ENCODE measurements around the gene FGF14.

Gene FGF14

DNA sequence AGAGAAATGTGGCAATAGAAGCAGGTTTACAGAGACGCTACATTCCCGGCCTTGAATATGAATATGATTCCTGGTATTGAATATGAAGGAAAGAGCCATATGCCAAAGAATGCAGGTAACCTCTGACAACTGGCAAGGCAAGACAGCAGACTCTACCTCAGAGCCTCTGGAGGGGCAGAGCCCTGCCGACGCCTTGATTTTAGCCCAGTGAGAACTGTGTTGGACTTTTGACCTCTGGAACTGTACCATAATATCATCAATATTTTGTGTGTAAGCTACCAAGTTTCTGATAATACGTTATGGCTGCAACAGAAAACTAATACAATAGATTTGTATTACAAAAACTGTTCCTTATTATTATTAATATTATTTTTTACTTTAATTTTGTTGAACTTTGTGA, 219.7 kb downstream of the FGF14 start:
- H3K4me3 ChIP-seq (ENCODE audit: low read depth, low read length) = no peak overlapping the region
- no peaks in the 10 kb centered on the region for H3K36me3 ChIP-seq (replicated peaks)
- no peaks in the 10 kb centered on the region for H3K27me3 ChIP-seq (replicated peaks)
- TF ChIP-seq, protein P1, sequence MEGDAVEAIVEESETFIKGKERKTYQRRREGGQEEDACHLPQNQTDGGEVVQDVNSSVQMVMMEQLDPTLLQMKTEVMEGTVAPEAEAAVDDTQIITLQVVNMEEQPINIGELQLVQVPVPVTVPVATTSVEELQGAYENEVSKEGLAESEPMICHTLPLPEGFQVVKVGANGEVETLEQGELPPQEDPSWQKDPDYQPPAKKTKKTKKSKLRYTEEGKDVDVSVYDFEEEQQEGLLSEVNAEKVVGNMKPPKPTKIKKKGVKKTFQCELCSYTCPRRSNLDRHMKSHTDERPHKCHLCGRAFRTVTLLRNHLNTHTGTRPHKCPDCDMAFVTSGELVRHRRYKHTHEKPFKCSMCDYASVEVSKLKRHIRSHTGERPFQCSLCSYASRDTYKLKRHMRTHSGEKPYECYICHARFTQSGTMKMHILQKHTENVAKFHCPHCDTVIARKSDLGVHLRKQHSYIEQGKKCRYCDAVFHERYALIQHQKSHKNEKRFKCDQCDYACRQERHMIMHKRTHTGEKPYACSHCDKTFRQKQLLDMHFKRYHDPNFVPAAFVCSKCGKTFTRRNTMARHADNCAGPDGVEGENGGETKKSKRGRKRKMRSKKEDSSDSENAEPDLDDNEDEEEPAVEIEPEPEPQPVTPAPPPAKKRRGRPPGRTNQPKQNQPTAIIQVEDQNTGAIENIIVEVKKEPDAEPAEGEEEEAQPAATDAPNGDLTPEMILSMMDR (IDR thresholded peaks at IDR 0.05; ENCODE audit: low read depth, low read length, missing control alignments) = no peak
- no peak for DNase-seq
- H3K27ac ChIP-seq = no peak overlapping the region
- in situ Hi-C loops (cut with HindIII; ENCODE audit: low pct_ligation_motif_present, low sequenced_read_pairs) = no loop called here

DNA sequence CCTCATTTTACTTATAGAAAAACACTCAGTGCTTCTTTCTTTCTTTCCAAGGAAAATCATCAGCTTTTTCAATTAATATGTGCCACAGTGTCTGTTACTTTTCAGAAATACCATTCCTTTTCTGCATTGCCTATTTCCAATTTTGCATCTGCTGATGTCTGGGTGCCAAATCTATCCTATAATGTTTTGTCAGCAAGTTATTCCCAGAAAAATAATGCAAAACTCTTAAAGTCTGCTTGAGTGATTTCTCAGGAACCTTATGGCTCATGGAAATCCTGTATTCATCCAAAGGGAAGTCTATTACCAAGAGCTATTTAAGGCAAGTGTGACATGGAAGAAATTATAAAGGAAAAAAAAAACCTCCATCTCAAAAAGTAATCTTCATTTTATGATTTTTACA, 224.4 kb downstream of the FGF14 start:
- no peaks in the 10 kb centered on the region for H3K27me3 ChIP-seq (replicated peaks)
- no peak overlapping the region for H3K27ac ChIP-seq
- no peaks in the 10 kb centered on the region for H3K36me3 ChIP-seq (replicated peaks)
- TF ChIP-seq, protein P1 (IDR thresholded peaks at IDR 0.05; ENCODE audit: low read depth, low read length, missing control alignments) = no peak
- no peak for DNase-seq
- no peak overlapping the region for H3K4me3 ChIP-seq (ENCODE audit: low read depth, low read length)
- in situ Hi-C loops (cut with HindIII; ENCODE audit: low pct_ligation_motif_present, low sequenced_read_pairs) = no loop called here

DNA sequence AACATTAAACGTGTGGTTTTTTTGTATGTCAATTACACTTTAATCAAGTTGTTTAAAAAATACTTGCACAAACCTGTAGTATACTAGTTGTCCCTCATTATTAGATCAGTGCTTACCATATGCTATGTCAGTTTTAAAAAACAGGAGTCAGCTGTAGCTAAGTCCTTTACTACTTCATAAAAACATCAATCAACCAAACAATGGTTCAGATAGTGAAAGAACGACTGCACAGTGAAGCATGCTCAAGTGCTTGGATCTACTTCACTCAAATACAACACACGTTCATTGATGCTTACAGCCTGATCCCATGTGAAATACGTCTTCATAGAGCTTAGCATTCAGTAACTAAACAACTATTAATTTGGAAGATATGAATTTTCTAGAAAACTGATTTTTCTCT, 225.0 kb downstream of the FGF14 start:
- DNase-seq = no peak
- TF ChIP-seq, protein P1 (IDR thresholded peaks at IDR 0.05; ENCODE audit: low read depth, low read length, missing control alignments) = no peak
- no peaks in the 10 kb centered on the region for H3K36me3 ChIP-seq (replicated peaks)
- H3K27ac ChIP-seq = no peak overlapping the region
- no peaks in the 10 kb centered on the region for H3K27me3 ChIP-seq (replicated peaks)
- in situ Hi-C loops (cut with HindIII; ENCODE audit: low pct_ligation_motif_present, low sequenced_read_pairs) = no loop called here
- no peak overlapping the region for H3K4me3 ChIP-seq (ENCODE audit: low read depth, low read length)

DNA sequence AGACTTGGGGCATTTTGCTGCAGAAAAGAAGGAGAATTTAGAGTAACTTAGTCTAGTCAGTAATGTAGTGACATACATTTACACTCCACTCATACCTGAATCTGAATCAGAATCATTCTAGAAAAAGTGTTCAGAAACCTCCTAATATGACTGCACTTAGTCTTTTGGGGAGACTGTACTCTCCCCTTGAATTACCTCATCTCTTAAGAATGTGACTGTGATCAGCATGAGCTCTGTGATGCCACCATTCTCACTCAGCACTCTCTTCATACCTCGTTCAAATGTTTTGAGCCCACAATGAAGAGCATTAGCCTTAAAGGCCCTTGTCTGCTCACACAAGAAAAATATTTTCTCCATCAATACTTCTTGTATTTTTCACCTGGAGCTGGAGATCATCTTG, 229.4 kb downstream of the FGF14 start:
- TF ChIP-seq, protein P1 (IDR thresholded peaks at IDR 0.05; ENCODE audit: low read depth, low read length, missing control alignments) = no peak
- H3K36me3 ChIP-seq (replicated peaks) = no peaks in the 10 kb centered on the region
- no peak overlapping the region for H3K27ac ChIP-seq
- no peak overlapping the region for H3K4me3 ChIP-seq (ENCODE audit: low read depth, low read length)
- no peak for DNase-seq
- no peaks in the 10 kb centered on the region for H3K27me3 ChIP-seq (replicated peaks)
- in situ Hi-C loops (cut with HindIII; ENCODE audit: low pct_ligation_motif_present, low sequenced_read_pairs) = no loop called here

DNA sequence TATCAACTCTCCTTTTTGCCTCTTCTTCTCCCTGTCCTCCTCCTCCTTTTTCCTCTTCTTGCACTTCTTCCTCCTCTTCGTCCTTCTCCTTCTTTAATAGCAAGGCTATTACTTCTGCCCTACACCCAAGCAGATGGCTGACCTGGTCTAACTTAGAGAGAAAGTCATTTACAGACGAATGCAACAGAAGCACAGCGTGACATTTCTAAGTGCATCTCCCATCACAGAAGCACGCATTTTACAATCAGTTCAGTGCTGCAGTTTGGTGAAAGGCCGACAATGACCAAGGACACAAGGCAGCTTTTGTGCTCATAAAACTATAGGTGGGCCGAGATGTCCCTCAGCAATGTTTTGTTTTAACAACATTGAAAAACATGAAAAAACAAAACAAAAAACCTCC, 231.5 kb downstream of the FGF14 start:
- TF ChIP-seq, protein P1 (IDR thresholded peaks at IDR 0.05; ENCODE audit: low read depth, low read length, missing control alignments) = no peak
- in situ Hi-C loops (cut with HindIII; ENCODE audit: low pct_ligation_motif_present, low sequenced_read_pairs) = no loop called here
- Histone ChIP-seq H3K4me3 (ENCODE audit: low read depth, low read length) (no peak overlapping the region), H3K36me3 (replicated peaks) (no peaks in the 10 kb centered on the region), H3K27me3 (replicated peaks) (no peaks in the 10 kb centered on the region), H3K27ac (no peak overlapping the region)
- no peak for DNase-seq

DNA sequence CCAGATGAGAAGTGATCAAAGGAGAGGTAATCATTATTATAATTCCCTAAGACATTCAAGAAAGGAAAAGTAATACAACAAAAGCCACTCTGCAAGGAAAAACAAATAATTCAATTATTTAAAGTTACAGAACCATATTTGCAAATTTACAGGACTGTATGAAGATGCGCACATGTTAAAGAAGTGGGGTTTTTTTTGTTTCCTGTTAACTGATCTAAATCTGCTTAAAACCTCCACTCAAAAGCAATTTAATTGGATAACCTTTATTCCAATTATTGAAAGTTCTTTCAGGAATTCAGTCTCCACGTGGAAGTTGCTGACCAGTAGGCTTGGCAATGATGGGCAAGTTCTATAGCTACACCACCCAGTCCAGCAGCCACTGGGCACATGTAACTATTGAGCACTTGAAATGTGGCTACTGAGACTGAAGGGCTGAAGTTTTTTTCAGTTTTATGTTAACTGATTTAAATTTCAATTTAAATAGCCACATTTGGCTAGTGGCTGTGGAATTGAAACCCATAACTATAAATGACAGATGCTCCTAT, 232.3 kb downstream of the FGF14 start:
- Histone ChIP-seq H3K36me3 (replicated peaks) (no peaks in the 10 kb centered on the region), H3K4me3 (ENCODE audit: low read depth, low read length) (no peak overlapping the region), H3K27ac (no peak overlapping the region), H3K27me3 (replicated peaks) (no peaks in the 10 kb centered on the region)
- in situ Hi-C loops (cut with HindIII; ENCODE audit: low pct_ligation_motif_present, low sequenced_read_pairs) = no loop called here
- no peak for DNase-seq
- TF ChIP-seq, protein P1 (IDR thresholded peaks at IDR 0.05; ENCODE audit: low read depth, low read length, missing control alignments) = no peak

Data from brain microvascular endothelial cell (primary cell).